Neural progenitor cell (in vitro differentiated cells): Measurements from ENCODE around the gene HTATSF1.

Source experiments
- EZH2 ChIP-seq: fragments of 200-600 bp; sonication (generic); IDR thresholded peaks from 2 replicates; pipeline ENCODE4 v1.6.1; 2017; ENCODE audit warnings: antibody characterized with exemption, mild to moderate bottlenecking, moderate library complexity
- EZH2phosphoT487 ChIP-seq: fragments of 200-600 bp; sonication (generic); IDR thresholded peaks from 2 replicates; pipeline ENCODE4 v1.6.1; 2017; ENCODE audit warnings: antibody characterized with exemption
- TF ChIP-seq, protein P1 (sequence below): fragments of 200-600 bp; sonication (generic); IDR thresholded peaks from 2 replicates; pipeline ENCODE4 v1.5.1; 2017; ENCODE audit warnings: antibody characterized with exemption, mild to moderate bottlenecking

DNA sequence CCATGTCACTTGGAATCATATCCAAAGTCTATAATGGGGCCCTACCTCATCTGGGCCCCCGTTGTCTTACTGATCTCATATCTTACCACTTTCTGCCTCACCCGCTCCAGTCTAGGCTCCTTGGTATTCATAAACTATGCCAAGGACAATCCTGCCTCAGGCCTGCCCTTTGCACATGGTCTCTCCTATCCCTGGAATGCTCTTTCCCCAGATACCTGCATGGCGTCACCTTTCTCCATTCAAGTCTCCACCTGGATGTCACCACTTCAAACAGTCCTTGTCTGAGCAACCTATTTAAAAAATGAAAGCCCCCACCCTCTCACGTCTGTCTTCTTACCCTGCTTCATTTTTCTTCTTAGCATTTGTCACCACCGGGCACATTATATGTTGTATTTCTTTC lies 42.8 kb downstream of the HTATSF1 start:
- TF ChIP-seq, protein P1, sequence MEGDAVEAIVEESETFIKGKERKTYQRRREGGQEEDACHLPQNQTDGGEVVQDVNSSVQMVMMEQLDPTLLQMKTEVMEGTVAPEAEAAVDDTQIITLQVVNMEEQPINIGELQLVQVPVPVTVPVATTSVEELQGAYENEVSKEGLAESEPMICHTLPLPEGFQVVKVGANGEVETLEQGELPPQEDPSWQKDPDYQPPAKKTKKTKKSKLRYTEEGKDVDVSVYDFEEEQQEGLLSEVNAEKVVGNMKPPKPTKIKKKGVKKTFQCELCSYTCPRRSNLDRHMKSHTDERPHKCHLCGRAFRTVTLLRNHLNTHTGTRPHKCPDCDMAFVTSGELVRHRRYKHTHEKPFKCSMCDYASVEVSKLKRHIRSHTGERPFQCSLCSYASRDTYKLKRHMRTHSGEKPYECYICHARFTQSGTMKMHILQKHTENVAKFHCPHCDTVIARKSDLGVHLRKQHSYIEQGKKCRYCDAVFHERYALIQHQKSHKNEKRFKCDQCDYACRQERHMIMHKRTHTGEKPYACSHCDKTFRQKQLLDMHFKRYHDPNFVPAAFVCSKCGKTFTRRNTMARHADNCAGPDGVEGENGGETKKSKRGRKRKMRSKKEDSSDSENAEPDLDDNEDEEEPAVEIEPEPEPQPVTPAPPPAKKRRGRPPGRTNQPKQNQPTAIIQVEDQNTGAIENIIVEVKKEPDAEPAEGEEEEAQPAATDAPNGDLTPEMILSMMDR, result no peak
- no peak for TF ChIP-seq EZH2phosphoT487
- TF ChIP-seq EZH2, result no peak
